PFSK-1 (cell line): ENCODE data around the gene C1orf146.

Experiments
- FOXP2 ChIP-seq: optimal IDR thresholded peaks from 2 replicates; pipeline ENCODE3; 2011; ENCODE audit warnings: borderline replicate concordance, control low read depth, inconsistent platforms; ENCODE audit not compliant: insufficient read depth; ENCODE audit errors: extremely low read length, extremely low read depth
- POLR2AphosphoS5 ChIP-seq: IDR thresholded peaks from 2 replicates; pipeline ENCODE4 v1.6.1; 2012; ENCODE audit warnings: low read depth, mild to moderate bottlenecking, control low read depth, low read length, moderate library complexity
- SIN3A ChIP-seq: IDR thresholded peaks from 2 replicates; pipeline ENCODE4 v1.6.1; 2012; ENCODE audit warnings: mild to moderate bottlenecking, low read length, moderate library complexity, borderline replicate concordance; ENCODE audit not compliant: insufficient read depth
- TAF1 ChIP-seq: IDR thresholded peaks from 2 replicates; pipeline ENCODE4 v1.6.1; 2012; ENCODE audit warnings: low read length, control low read depth, borderline replicate concordance; ENCODE audit not compliant: insufficient read depth
- TF ChIP-seq, protein P1 (sequence below), 2 experiments: IDR thresholded peaks; 2 replicates each; pipeline versions ENCODE4 v1.6.1 to v1.8.0; 2011 to 2012; ENCODE audit warnings: low read depth in 2 of 2, low read length in 2 of 2, control low read depth in 1 of 2, inconsistent platforms in 1 of 2, mild to moderate bottlenecking in 1 of 2, moderate library complexity in 1 of 2; ENCODE audit not compliant: insufficient read depth in 1 of 2

C1orf146 gene

DNA sequence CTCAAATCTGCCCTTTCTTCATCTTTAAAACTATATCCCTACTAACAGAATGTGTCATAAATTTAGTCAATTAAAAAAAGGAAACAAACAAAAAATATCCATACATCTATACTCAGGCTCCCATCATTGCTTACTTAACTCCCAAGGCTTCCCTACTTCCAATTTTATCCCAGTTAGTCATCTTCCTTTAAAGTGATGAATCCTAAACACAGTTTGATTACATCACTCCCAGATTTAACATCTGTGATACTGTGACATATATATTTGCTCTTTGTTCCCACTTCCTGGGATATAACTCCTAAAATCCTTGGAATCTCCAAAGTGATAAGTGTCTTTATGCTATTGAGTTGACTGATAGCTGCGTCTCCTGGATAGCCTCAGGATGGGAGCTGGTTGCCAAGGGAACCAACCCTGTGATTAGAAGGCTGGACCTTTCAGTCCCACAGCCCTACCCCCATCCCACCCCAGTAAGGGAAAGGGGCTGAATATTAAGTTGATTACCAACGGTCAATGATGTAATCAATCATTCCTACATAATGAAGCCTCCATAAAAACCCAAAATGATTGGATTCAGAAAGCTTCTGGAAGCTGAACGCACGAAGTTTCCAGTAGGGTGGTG lies 59.5 kb downstream of the C1orf146 start:
- TF ChIP-seq TAF1 (no peak), FOXP2 (no peak), POLR2AphosphoS5 (no peak), SIN3A (no peak)
- TF ChIP-seq, protein P1, sequence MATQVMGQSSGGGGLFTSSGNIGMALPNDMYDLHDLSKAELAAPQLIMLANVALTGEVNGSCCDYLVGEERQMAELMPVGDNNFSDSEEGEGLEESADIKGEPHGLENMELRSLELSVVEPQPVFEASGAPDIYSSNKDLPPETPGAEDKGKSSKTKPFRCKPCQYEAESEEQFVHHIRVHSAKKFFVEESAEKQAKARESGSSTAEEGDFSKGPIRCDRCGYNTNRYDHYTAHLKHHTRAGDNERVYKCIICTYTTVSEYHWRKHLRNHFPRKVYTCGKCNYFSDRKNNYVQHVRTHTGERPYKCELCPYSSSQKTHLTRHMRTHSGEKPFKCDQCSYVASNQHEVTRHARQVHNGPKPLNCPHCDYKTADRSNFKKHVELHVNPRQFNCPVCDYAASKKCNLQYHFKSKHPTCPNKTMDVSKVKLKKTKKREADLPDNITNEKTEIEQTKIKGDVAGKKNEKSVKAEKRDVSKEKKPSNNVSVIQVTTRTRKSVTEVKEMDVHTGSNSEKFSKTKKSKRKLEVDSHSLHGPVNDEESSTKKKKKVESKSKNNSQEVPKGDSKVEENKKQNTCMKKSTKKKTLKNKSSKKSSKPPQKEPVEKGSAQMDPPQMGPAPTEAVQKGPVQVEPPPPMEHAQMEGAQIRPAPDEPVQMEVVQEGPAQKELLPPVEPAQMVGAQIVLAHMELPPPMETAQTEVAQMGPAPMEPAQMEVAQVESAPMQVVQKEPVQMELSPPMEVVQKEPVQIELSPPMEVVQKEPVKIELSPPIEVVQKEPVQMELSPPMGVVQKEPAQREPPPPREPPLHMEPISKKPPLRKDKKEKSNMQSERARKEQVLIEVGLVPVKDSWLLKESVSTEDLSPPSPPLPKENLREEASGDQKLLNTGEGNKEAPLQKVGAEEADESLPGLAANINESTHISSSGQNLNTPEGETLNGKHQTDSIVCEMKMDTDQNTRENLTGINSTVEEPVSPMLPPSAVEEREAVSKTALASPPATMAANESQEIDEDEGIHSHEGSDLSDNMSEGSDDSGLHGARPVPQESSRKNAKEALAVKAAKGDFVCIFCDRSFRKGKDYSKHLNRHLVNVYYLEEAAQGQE (IDR thresholded peaks at IDR 0.05; ENCODE audit: insufficient read depth in 1 of 2, low read depth in 2 of 2, low read length in 2 of 2) = no peak

DNA sequence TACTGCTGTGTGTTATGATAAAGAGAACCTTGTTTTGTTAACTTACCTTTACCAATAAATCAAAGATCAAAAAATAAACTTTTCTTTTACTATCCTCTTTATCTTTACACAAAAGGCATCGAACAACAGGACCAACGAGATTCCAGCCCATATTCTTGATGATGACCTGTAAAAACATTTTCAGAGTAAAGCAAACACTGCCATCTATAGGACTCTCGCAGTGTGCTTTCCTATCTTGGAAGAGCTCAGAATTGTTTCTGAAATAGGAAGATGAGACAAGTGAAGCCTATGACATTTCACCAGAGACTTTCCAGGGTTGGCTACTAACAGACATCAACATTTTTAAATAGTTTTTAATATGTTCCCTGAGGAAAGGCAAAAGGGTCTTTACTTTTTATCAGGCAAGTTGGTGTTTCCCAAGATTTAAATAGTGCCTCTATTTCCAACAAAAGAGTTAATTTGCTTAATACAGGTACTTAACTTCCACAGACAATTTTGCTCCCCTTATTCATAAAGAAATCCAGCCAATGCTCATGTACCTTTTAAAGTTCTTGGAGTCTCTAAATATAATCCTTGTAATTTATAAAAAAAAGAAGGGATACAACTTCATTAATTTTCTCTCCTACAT lies 73.8 kb downstream of the C1orf146 start:
- no peak for TF ChIP-seq FOXP2
- no peak for TF ChIP-seq SIN3A
- no peak for TF ChIP-seq POLR2AphosphoS5
- no peak for TF ChIP-seq TAF1
- TF ChIP-seq, protein P1 (IDR thresholded peaks at IDR 0.05; ENCODE audit: insufficient read depth in 1 of 2, low read depth in 2 of 2, low read length in 2 of 2) = no peak
